GM21447 (cell line): Measurements from ENCODE around the gene AKAP13.
"Not testable (repeated sequence)": the region's sequence is repeated elsewhere in the genome, so short reads cannot be mapped to it uniquely, and the experiment has no call there.

Source experiments
- ATAC-seq: cut with Tn5 transposase; IDR thresholded peaks from one replicate; pipeline ENCODE4 v1.9.1; 2021; ENCODE audit not compliant: unreplicated experiment

Gene AKAP13, protein sequence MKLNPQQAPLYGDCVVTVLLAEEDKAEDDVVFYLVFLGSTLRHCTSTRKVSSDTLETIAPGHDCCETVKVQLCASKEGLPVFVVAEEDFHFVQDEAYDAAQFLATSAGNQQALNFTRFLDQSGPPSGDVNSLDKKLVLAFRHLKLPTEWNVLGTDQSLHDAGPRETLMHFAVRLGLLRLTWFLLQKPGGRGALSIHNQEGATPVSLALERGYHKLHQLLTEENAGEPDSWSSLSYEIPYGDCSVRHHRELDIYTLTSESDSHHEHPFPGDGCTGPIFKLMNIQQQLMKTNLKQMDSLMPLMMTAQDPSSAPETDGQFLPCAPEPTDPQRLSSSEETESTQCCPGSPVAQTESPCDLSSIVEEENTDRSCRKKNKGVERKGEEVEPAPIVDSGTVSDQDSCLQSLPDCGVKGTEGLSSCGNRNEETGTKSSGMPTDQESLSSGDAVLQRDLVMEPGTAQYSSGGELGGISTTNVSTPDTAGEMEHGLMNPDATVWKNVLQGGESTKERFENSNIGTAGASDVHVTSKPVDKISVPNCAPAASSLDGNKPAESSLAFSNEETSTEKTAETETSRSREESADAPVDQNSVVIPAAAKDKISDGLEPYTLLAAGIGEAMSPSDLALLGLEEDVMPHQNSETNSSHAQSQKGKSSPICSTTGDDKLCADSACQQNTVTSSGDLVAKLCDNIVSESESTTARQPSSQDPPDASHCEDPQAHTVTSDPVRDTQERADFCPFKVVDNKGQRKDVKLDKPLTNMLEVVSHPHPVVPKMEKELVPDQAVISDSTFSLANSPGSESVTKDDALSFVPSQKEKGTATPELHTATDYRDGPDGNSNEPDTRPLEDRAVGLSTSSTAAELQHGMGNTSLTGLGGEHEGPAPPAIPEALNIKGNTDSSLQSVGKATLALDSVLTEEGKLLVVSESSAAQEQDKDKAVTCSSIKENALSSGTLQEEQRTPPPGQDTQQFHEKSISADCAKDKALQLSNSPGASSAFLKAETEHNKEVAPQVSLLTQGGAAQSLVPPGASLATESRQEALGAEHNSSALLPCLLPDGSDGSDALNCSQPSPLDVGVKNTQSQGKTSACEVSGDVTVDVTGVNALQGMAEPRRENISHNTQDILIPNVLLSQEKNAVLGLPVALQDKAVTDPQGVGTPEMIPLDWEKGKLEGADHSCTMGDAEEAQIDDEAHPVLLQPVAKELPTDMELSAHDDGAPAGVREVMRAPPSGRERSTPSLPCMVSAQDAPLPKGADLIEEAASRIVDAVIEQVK (N-terminal part only)

GRCh38 chr15:85380217-85380811 lies at the start of gene AKAP13:
TSS of gene AKAP13 (plus strand) at chr15:85380603. CDS start at chr15:85485721, 105,118 bp downstream.
- ATAC-seq, result peak; percentile 83

DNA sequence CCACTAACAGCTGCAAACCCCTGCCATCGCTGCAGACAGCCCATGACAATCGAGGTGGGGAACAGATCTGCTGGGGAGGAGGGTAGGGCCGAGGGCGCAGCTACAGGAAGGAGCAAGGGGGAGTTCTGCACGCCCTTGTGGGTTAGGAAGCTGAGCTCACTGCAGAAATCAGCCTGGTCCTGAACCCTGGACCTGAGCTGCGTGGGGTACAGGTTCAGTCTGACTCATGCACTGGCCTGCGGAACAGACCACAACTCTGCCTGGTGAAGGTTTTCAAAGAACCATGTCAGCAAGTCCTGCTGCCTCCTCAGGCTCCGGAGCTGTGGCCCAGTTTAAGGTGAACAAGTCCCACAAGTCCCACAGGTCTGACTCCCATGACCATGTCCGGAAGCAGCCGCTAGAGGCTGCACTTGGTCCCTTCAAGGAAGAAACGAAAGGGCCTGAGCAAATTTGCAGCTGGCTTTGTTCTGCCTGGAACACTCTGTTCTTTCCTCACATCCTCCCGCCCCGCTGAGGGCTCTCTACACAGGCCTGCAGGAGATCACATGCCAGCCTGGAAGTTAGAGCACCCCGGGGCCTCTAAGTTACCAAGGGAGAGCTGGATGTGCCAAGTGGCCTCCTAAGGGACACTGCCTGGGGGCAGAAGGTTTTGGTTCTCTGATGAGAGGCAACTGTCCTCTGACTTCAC lies 49.4 kb upstream of the AKAP13 start:
- peak; percentile 57 for ATAC-seq

DNA sequence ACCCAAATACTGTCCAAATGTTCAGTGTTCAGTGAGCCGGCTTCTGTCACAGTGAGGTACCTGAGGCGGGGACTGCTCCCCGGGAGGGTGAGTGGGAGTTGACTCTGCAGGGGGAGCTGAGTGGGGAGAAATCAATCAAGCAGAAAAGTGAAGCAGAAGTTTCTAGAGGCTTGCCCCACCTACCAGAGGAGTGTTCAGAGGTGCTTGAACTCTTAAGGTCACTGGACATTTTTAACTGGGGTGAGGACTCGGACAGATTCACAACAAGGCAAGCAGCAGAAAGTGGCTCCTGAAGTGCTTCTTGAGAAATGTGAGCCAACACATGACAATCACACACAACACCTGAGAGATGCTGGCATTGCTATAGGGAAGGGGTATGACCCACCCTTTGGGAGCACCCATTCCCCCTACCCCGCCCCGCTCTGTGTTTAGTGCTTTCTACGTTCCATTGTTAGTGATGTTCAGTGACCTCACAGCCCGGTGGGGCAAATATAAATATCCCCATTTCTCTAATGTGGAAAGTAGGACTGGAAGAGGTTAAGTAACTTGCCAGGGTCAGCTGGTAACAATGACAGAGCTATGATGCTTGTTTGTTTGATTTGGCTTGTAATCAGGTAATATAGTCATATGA lies 48.6 kb upstream of the AKAP13 start:
- no peak for ATAC-seq

- ATAC-seq, result no peak
Observed at GRCh38 chr15:85333132-85333831, 47.1 kb upstream of the AKAP13 start.

GRCh38 chr15:85334241-85334640 lies 46.2 kb upstream of the AKAP13 start:
- no peak for ATAC-seq

GRCh38 chr15:85335193-85335942 lies 45.0 kb upstream of the AKAP13 start:
- ATAC-seq, result no peak

- ATAC-seq, result no peak
Observed at GRCh38 chr15:85336880-85337279, 43.5 kb upstream of the AKAP13 start.

GRCh38 chr15:85337425-85338074 lies 42.9 kb upstream of the AKAP13 start:
- ATAC-seq, result no peak

- no peak for ATAC-seq
Observed at GRCh38 chr15:85340321-85340665, 40.1 kb upstream of the AKAP13 start.

DNA sequence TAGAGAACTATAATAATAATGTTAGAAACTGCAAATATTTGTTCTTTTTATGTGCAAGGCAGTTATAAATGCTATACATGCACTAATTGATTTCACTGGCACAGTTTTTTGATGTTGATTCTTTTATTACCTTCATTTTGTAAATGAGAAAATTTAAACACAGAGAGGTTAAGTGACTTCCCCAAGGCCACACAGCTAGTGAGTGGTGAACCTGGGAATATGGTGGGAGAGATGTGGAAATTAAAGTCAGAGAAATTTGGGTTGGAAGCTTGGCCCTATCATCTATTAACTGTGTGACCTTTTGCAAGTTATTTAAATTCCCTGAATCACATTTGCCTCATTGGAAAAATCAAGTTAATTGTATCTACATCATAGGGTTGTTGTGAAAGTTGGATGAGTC lies 39.6 kb upstream of the AKAP13 start:
- ATAC-seq, result no peak

DNA sequence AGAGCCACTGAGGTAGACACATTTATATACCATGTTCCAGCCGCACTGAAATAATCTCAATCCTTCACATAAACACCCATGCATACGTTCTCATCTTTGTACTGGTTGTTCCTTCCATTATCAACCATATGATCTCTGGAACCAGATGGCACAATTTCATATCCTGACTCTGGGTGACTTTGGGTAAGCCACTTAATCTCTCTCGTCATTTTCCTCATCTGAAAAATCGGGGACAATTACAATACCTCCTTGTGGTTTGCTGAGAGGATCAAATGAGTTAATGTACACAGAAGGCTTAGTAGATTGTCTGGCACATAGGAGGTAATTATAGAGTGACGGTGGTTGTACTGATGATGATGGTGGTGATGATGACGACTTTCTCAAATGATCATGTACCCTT lies 38.2 kb upstream of the AKAP13 start:
- not testable (repeated sequence) for ATAC-seq

GRCh38 chr15:85343443-85343842 lies 37.0 kb upstream of the AKAP13 start:
- not testable (repeated sequence) for ATAC-seq

- not testable (repeated sequence) for ATAC-seq
Observed at GRCh38 chr15:85344241-85344640, 36.2 kb upstream of the AKAP13 start.

DNA sequence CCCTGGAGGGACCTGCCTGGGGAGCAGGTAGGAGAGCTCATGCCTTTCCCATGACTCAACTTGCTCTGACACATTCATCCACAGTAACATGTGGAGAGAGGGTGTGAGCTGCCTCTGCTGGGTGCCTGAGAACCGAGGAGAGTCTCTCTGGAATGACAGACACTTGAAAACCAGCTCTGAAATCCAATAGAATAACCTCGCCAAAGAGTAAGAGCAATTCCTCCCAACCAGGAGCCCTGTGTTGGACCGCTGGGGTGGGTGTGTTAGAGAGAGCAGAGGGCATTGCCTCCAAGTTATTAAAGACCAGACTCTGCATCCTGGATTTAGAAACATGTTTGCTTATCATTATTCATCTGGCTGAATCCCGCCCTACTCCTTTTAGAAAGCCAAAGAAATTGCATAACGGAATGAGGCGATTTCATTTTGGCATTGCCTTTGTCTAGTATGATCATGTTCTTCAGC lies 35.7 kb upstream of the AKAP13 start:
- not testable (repeated sequence) for ATAC-seq

DNA sequence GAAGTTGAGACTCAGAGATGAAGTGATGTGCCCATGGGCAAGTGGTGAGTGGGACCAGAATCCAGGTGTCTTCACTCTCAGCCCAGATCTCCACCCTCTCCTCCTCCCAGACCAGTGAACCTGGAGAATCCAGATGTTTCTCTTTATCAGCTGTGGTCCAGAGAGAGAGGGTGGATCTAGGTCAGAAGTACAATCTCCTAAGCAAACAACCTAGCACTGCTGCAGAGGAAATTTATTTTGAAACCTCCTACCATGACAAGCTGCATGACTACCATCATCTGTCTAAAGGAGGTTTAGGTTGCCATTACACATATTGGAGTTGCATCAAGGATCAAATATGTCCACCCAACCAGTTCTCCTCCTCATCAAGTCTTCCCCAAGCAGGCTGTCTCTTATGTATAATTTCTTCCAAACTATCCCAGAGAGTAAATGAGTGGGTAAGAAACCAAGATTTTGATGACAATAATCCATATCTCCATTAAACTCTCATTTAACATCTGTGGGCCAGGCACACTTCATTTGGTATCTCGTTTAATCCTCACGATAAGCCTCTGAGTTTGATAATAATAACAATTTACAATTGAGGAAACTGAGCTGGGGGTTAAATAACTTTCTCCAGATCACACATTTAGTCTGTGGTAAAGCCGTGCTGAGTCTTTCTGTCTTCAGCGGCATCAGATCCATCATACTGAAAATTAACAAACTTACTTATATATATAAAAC lies 35.0 kb upstream of the AKAP13 start:
- ATAC-seq, result not testable (repeated sequence)

DNA sequence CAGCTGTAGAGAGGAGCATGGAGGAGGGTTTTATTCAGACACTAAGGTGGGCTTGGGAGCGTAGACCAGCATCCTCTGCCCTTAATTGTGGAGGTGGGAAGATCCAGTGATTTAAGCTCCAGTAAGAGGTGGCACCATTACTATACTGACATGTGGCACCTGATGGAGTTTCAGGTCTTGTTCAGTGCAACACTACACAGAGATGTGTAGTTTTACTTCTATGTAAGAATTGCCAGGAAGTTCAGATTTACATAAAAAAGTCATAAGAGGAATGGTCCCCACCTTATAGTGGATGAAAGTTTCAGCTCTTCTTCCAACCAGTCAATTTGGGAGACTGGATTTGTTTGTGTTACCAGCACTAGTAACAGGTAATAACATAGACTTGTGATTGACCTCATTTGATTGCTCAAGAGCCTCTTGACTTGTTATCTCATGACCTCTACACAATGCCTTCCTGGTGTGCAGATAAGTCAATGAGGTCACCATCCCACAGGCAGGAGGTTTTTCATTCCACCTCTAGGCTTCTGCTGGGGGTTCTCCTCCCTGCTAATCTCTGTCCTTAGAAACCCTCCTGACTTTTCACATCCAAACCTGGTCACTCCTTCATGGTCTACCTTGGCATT lies 33.8 kb upstream of the AKAP13 start:
- not testable (repeated sequence) for ATAC-seq
